Ishikawa (cell line): ENCODE results near the gene WDR54.

Source experiments
- CEBPB ChIP-seq: IDR thresholded peaks from 2 replicates; pipeline ENCODE4 v1.6.1; 2012
- CREB1 ChIP-seq: IDR thresholded peaks from 2 replicates; pipeline ENCODE4 v1.6.1; 2012; ENCODE audit warnings: low read depth
- EGR1 ChIP-seq: IDR thresholded peaks from 2 replicates; pipeline ENCODE4 v1.6.1; 2012
- EP300 ChIP-seq: IDR thresholded peaks from 2 replicates; pipeline ENCODE4 v1.6.1; 2012; ENCODE audit warnings: borderline replicate concordance
- FOXM1 ChIP-seq: IDR thresholded peaks from 2 replicates; pipeline ENCODE4 v1.6.1; 2012; ENCODE audit warnings: low read depth, borderline replicate concordance
- MAX ChIP-seq: IDR thresholded peaks from 2 replicates; pipeline ENCODE4 v1.6.1; 2012
- NFIC ChIP-seq: IDR thresholded peaks from 2 replicates; pipeline ENCODE4 v1.6.1; 2012
- RAD21 ChIP-seq: IDR thresholded peaks from 2 replicates; pipeline ENCODE4 v1.6.1; 2012; ENCODE audit warnings: low read depth
- TAF1 ChIP-seq: IDR thresholded peaks from 2 replicates; pipeline ENCODE4 v1.6.1; 2012; ENCODE audit warnings: low read depth, mild to moderate bottlenecking
- TCF12 ChIP-seq: IDR thresholded peaks from 2 replicates; pipeline ENCODE4 v1.6.1; 2012; ENCODE audit warnings: low read depth
- TEAD4 ChIP-seq: IDR thresholded peaks from 2 replicates; pipeline ENCODE4 v1.6.1; 2012
- YY1 ChIP-seq: IDR thresholded peaks from 2 replicates; pipeline ENCODE4 v1.6.1; 2012; ENCODE audit warnings: low read depth
- ZBTB7A ChIP-seq: IDR thresholded peaks from 2 replicates; pipeline ENCODE4 v1.6.1; 2012; ENCODE audit warnings: low read depth
- TF ChIP-seq, protein P1 (sequence below): IDR thresholded peaks from 2 replicates; pipeline ENCODE4 v1.6.1; 2012; ENCODE audit warnings: low read depth, mild to moderate bottlenecking
- TF ChIP-seq, protein P2 (sequence below): IDR thresholded peaks from 2 replicates; pipeline ENCODE4 v1.6.1; 2012

WDR54 gene

GRCh38 chr2:74399785-74400184, 21.7 kb upstream of the WDR54 start:
- TF ChIP-seq MAX = no peak
- TF ChIP-seq TAF1 = no peak
- peak; percentile 58 for TF ChIP-seq RAD21

DNA sequence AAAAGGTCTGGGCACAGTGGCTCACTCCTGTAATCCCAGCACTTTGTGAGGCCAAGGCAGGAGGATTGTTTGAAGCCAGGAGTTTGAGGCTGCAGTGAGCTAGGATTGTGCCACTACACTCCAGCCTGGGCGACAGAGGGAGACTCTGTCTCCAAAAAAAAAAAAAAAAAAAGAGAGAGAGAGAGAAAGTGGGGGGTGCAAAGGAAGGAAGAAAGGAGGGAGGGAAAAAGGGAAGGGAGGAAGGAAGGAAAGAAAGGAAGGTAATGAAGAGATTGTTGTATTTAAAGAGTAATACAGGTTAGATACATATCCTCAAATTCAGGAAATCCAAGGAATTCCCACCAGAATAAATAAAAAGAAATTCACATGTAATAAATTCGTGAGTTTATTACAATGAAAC, 19.6 kb upstream of the WDR54 start:
- TF ChIP-seq, protein P1, sequence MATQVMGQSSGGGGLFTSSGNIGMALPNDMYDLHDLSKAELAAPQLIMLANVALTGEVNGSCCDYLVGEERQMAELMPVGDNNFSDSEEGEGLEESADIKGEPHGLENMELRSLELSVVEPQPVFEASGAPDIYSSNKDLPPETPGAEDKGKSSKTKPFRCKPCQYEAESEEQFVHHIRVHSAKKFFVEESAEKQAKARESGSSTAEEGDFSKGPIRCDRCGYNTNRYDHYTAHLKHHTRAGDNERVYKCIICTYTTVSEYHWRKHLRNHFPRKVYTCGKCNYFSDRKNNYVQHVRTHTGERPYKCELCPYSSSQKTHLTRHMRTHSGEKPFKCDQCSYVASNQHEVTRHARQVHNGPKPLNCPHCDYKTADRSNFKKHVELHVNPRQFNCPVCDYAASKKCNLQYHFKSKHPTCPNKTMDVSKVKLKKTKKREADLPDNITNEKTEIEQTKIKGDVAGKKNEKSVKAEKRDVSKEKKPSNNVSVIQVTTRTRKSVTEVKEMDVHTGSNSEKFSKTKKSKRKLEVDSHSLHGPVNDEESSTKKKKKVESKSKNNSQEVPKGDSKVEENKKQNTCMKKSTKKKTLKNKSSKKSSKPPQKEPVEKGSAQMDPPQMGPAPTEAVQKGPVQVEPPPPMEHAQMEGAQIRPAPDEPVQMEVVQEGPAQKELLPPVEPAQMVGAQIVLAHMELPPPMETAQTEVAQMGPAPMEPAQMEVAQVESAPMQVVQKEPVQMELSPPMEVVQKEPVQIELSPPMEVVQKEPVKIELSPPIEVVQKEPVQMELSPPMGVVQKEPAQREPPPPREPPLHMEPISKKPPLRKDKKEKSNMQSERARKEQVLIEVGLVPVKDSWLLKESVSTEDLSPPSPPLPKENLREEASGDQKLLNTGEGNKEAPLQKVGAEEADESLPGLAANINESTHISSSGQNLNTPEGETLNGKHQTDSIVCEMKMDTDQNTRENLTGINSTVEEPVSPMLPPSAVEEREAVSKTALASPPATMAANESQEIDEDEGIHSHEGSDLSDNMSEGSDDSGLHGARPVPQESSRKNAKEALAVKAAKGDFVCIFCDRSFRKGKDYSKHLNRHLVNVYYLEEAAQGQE = no peak
- no peak for TF ChIP-seq RAD21
- no peak for TF ChIP-seq ZBTB7A
- TF ChIP-seq NFIC = no peak
- no peak for TF ChIP-seq YY1
- TF ChIP-seq TCF12 = no peak
- TF ChIP-seq MAX = no peak
- TF ChIP-seq TEAD4 = no peak
- TF ChIP-seq, protein P2, sequence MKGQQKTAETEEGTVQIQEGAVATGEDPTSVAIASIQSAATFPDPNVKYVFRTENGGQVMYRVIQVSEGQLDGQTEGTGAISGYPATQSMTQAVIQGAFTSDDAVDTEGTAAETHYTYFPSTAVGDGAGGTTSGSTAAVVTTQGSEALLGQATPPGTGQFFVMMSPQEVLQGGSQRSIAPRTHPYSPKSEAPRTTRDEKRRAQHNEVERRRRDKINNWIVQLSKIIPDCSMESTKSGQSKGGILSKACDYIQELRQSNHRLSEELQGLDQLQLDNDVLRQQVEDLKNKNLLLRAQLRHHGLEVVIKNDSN = no peak
- TF ChIP-seq CEBPB = no peak

DNA sequence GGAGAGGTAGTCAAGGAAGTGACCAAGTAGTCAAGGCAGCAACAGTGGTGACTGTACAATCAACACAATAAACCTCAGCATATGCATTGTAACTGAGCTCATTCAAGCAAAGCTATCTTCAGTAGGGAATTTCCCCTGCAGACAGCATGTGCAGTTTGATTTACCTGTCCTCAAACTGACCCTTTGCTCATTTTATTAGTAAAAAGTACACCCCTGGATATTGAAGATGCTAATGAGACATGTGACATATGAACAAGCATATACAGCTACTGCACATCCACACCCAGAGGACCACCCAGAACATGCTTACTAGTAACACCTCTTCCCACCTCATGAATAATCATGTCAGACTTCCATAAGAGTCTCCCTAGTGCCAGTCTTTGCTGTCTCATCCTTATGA, 15.5 kb upstream of the WDR54 start:
- TF ChIP-seq MAX (no peak), RAD21 (no peak), CEBPB (no peak), ZBTB7A (no peak), NFIC (no peak), TEAD4 (no peak), CREB1 (no peak), TAF1 (no peak), YY1 (no peak), FOXM1 (no peak)
- TF ChIP-seq, protein P1 = no peak

GRCh38 chr2:74407682-74408081, 13.8 kb upstream of the WDR54 start:
- TF ChIP-seq CREB1 = no peak
- no peak for TF ChIP-seq EGR1
- TF ChIP-seq RAD21 = no peak
- TF ChIP-seq TCF12 = no peak
- no peak for TF ChIP-seq EP300
- no peak for TF ChIP-seq MAX
- no peak for TF ChIP-seq CEBPB
- no peak for TF ChIP-seq NFIC

DNA sequence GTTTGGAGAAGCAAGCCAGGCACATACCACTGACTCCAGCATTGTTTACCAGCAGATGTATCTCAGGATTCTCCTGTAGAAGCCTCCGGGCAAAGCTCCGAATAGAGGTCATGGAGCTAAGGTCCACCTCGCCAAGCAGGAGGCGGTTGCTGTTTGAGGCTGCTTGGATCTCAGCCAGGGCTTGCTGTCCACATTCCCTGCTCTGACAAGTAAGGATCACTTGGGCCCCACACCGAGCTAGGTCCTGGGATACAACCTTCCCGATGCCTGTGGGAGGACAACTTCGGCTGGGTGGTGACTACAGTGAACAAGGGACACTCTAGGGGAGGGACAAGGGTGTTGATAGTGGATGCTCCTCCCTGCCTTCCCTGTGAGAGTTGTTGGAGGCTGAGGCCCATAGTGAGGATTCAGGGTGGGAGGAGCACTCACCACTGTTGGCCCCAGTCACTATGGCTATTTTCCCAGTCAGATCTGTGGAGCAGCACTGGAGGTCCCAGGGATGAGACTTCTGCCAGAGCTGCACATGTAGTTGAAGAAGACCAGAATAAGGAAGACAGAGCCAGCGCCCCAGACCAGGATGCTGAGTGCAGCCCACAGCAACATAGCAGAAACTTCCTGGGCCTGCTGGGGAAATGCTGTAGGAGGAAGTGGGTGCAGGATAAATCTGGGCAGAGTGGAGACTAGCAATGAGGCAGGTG, 8.4 kb upstream of the WDR54 start:
- TF ChIP-seq TCF12 (no peak), MAX (no peak), CEBPB (no peak), ZBTB7A (no peak), TAF1 (no peak), TEAD4 (no peak), YY1 (no peak), NFIC (no peak), RAD21 (no peak)
- TF ChIP-seq, protein P2 = no peak
- TF ChIP-seq, protein P1 = no peak
